ENCODE data around the gene FYCO1. TPM values are rescaled to one million over a fixed set of nuclear protein-coding genes. Genes with fewer than 3 reads are reported as not detected.

FYCO1 gene
- total and polyA plus RNA-seq, 2 of the 8 experiments (the other 6 are each of a cell fraction or from before 2014, with no cell fraction given), result 4.8 to 10.8 TPM

DNA sequence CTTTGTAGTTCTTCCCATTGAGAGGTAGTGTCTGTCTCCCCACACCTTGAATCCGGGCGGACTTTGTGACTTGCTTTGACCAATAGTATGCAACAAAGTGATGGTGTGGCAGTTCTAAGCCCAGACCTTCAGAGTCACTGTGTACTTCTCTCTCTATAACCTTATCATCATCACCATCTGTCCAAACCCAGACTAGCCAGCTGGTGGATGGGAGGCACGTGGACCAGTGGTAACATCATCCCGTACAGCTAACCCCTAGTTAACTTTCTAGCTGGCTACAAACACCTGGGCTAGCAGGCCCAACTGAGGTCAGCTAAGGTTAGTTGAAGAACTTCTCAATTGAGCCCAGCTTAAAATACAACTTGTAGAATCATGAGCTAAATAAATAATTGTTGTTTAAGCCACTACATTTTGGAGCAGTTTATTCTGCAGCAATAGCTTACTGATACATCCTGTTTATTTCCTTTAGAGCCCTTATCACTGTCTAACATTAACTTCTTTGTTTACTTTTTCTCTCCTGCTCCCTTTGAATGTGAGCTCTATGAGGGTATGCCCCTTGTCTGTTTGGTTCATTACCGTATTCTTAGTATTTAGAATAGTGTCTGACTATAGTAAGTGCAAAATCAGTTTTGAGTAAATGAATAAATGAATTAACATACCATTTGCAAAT is 120.8 kb downstream of the FYCO1 start (continued):
- TF ChIP-seq TBP (IDR thresholded peaks at IDR 0.05; ENCODE audit: low read depth, low read length), result no peak
- TF ChIP-seq TAF1 (IDR thresholded peaks at IDR 0.05; ENCODE audit: low read depth, low read length), result no peak
- TF ChIP-seq CBX5 (IDR thresholded peaks at IDR 0.05; ENCODE audit: low read depth, low read length), result no peak
